Myometrial cell (primary cell): ENCODE data around the gene PLEKHG2. TPM values are rescaled to one million over a fixed set of nuclear protein-coding genes. Genes with fewer than 3 reads are reported as not detected.

Source experiments
- total RNA-seq: library from RNA; depleted of rRNA; stranded (reverse); fragments of >200 nt; gene quantifications from 2 replicates; pipeline ENCODE4 v1.2.3, GENCODE V29; 2015

The PLEKHG2 gene, protein sequence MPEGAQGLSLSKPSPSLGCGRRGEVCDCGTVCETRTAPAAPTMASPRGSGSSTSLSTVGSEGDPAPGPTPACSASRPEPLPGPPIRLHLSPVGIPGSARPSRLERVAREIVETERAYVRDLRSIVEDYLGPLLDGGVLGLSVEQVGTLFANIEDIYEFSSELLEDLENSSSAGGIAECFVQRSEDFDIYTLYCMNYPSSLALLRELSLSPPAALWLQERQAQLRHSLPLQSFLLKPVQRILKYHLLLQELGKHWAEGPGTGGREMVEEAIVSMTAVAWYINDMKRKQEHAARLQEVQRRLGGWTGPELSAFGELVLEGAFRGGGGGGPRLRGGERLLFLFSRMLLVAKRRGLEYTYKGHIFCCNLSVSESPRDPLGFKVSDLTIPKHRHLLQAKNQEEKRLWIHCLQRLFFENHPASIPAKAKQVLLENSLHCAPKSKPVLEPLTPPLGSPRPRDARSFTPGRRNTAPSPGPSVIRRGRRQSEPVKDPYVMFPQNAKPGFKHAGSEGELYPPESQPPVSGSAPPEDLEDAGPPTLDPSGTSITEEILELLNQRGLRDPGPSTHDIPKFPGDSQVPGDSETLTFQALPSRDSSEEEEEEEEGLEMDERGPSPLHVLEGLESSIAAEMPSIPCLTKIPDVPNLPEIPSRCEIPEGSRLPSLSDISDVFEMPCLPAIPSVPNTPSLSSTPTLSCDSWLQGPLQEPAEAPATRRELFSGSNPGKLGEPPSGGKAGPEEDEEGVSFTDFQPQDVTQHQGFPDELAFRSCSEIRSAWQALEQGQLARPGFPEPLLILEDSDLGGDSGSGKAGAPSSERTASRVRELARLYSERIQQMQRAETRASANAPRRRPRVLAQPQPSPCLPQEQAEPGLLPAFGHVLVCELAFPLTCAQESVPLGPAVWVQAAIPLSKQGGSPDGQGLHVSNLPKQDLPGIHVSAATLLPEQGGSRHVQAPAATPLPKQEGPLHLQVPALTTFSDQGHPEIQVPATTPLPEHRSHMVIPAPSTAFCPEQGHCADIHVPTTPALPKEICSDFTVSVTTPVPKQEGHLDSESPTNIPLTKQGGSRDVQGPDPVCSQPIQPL (N-terminal part only)
- 12.1 and 20.5 TPM in 2 replicates for total RNA-seq

DNA sequence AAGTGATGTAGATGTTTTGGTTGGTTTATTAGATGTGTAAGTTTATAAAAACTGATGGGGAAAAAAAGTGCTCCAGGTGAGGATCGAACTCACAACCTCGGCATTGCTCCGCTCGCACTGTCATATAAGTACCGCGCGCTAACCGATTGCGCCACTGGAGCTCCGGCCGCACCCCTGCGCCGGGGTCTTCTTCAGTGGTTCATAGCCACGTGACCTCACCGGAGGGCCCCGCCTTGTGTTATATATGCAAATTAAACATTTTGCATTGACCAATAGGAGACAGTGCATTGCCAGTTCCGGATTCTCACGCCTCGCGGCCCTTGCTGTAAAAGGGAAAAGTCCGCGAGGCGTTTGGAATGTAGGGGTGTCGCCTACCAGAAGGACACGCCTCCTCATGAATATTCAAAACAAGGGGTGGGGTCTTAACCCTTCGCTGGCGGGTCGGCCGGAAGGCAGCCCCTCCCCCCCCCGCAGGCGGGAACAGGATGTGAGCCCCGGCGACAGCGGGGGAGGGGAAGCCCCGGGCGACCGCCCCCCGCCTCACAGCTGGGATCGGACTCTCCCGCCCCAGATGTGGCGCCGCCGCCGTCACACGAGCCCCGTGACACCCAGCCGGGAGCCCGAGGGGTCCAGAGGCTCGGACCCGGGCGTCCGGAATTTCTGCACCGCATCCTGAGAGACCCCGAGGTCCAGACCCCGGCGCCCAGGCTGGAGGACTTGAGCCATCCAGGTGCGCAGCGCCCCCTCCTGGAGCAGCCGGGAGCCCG lies at the start of gene PLEKHG2:
TSS of gene PLEKHG2 (plus strand) at position 570 of the 767 bp plus-strand sequence. CDS start 1,418 bp downstream, outside the sequence.

DNA sequence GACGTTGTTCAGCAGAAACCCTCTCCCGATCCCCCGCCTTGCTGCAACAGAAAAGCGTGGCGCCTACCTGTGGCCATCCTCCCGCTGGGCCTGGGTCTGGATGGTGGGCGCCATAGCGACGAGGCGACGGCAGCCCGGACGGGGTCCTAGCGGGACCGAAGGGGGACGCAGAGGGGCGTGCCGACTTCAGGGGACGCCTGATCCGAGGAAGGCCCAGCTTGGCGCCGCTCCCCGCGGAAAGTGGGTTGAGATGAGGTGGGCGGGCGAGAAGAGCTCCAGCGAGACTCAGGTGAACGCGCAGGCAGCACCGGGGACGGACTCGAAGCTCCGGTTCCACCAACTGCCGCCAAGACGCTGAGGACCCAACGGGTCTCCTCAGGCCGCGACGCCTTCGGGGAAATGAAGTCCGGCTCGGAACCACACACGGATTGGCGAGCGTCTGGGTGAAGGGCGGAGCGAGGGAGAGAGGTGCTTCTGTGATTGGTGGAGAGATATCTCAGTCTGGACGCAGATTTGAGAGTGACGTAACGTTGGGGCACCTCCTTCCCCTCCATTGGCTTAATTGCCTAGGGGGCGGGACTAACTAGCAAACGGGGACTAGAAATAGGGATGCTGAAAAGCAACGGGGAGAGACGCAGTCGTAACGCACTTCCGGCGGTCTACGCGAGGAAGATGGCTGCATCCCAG lies 21.6 kb upstream of the PLEKHG2 start, which contains the start of the genes MED29 and PAF1:
TSS of gene MED29 (plus strand) at position 628 of the 687 bp plus-strand sequence. CDS start at position 673, 45 bp downstream.
TSS of gene PAF1 (minus strand) at position 356 of the 687 bp plus-strand sequence. CDS start at position 114, 242 bp downstream.

DNA sequence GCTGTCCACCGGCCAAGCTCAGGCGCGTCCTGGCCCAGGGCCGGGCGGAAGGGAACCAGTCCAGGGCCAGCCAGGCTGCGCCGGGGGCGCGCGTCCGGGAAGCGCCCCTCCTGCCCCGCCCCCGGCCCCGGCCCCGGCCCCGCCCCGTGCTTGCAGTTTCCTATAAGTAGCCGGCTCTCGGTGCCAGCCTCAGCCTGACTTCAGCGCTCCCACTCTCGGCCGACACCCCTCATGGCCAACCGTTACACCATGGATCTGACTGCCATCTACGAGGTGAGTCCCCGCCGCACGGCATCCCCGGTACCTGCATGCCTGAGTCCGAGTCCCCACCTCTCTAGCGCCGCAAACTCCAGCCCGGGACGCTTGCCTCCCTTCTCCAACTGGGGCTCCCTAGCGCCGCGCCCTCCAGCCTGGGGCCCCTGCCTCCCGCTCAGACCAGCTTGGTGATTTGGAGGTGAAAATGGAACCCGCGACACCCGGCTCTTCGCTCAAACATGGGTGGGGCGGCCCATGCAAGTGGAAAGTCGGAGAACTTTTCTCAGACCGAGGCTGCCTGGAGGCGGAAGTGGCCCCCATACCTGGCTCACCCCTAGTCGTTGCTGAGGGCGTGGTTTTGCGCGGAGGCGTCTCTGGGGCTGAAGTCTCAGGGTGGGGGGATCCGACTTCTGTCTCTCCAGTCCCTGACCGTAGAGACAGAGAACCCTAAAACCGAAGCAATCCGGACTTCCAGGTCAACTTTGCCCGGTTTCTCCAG lies 5.6 kb upstream of the PLEKHG2 start, which contains the start of gene ZFP36:
TSS of gene ZFP36 (plus strand) at position 192 of the 754 bp plus-strand sequence. CDS start at position 250, 58 bp downstream.

DNA sequence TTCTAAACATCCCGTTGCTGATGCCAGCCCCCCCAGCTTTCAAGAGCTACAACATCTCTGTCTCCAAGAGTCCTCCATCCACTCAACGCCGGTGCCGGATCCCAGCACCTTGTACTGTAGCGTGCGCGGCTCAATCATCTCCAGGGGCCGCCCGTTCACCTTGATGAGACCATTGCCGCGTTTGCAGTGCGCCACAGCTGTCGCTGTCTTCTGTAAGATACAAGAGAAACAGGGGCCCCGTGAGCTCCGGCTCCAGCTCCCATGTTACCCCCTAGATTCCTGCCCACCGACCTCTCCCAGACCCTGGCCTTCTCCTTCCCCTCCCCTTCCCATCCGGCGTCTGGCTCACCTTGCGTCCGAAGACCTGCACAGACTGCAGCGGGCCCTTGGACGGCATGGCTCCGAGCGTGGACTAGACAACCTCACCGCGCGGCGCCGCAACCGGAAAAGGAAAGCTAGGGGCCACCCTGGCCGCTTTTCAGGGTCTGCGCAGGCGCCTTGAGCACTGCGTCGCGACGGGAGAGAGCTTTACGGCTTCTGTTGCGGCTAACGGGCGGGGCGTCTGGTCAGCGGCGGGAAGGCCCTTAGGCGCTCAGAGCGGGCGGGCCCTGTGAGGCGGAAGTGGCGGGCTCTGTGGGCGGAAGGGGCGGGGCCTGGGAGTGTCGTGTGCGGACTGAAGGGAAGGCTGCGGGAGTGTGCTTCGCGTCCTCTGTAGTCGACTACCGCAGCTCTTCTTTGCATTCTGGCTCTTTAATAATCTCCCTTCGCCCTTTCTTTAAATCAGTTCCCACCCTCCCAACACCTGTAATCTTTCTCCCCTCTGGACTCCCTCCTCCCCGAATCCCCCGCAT lies 23.3 kb downstream of the PLEKHG2 start, which contains the start of gene RPS16:
TSS of gene RPS16 (minus strand) at position 451 of the 851 bp plus-strand sequence. CDS start at position 397, 54 bp downstream.

DNA sequence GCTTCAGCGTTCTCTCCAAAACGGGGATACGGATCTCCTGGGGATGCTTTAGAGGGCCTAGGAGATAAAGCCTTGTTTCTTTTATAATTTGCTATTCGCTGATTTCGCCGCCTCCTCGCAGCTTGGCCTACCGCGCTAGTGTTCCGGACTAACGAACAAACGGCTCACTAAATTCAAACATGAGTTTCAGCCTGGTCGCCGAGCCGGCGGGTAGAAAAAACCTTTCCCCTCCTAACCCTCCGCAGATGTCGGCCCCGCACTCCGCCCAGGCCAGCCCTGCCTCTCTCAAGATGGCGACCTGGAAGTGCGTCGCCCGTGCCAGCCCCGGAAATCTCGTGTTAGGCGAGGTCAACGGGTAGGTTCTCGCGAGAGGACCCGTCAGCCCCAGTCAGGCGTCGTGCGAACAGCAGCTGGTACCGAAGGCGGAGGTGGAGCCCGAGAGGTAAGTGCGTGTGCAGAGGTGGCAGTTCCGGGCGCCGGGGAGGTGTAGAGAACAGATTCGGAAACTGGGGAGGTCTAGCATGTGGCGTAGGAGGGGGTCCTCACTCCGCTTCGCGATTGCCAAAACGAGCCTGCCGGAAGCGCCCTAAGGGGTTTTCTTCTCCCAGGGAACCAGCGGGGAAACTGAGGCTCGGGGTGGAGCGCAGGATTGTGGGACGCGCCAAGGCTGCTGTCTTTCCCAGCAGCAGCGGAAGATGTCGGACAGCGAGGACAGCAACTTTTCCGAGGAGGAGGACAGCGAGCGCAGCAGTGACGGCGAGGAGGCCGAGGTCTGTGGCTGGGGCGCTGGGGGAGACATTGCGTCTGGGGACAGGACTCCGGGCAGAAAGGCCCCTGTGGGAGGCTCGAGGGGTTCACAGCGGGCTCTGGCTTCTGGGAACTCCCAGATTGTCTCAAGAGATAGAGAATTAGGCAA lies 33.0 kb downstream of the PLEKHG2 start, which contains the start of gene SUPT5H:
TSS of gene SUPT5H (plus strand) at position 387 of the 916 bp plus-strand sequence. CDS start at position 696, 309 bp downstream.

Other genes starting within 250 kb of the PLEKHG2 start
- gene NCCRP1, start 215.7 kb upstream of the PLEKHG2 start, total RNA-seq = not detected in 2 replicates
- not detected in 2 replicates for gene SYCN, start 208.4 kb upstream of the PLEKHG2 start, total RNA-seq
- gene IFNL3, start 167.7 kb upstream of the PLEKHG2 start, total RNA-seq = not detected in 2 replicates
- not detected in 2 replicates for gene IFNL4, start 163.8 kb upstream of the PLEKHG2 start, total RNA-seq
- gene IFNL2, start 144.3 kb upstream of the PLEKHG2 start, total RNA-seq = not detected in 2 replicates
- gene IFNL1, start 116.3 kb upstream of the PLEKHG2 start, total RNA-seq = not detected in 2 replicates
- not detected in 2 replicates for gene LRFN1, start 91.8 kb upstream of the PLEKHG2 start, total RNA-seq
- 0.29 and 1.4 TPM in 2 replicates for gene GMFG, start 76.6 kb upstream of the PLEKHG2 start, total RNA-seq
- gene SAMD4B, start 70.2 kb upstream of the PLEKHG2 start, total RNA-seq = 55.9 and 79.8 TPM in 2 replicates
- gene PAF1, start 21.6 kb upstream of the PLEKHG2 start, total RNA-seq = 43.2 and 46.6 TPM in 2 replicates
- gene MED29, start 21.3 kb upstream of the PLEKHG2 start, total RNA-seq = 24.3 and 32.3 TPM in 2 replicates
- 14.5 and 22.2 TPM in 2 replicates for gene ZFP36, start 5.8 kb upstream of the PLEKHG2 start, total RNA-seq
- gene RPS16, start 23.3 kb downstream of the PLEKHG2 start, total RNA-seq = 1,567 and 1,902 TPM in 2 replicates
- gene SUPT5H, start 32.9 kb downstream of the PLEKHG2 start, total RNA-seq = 59.7 and 97.1 TPM in 2 replicates
- gene TIMM50, start 68.2 kb downstream of the PLEKHG2 start, total RNA-seq = 116 and 134 TPM in 2 replicates
- 0.35 and 1.7 TPM in 2 replicates for gene DLL3, start 86.3 kb downstream of the PLEKHG2 start, total RNA-seq
- gene SELENOV, start 102.5 kb downstream of the PLEKHG2 start, total RNA-seq = not detected in 2 replicates
- 4.3 and 7.2 TPM in 2 replicates for gene EID2B, start 120.2 kb downstream of the PLEKHG2 start, total RNA-seq
- 7.8 and 13.8 TPM in 2 replicates for gene EID2, start 127.5 kb downstream of the PLEKHG2 start, total RNA-seq
- not detected in 2 replicates for gene LGALS13, start 189.9 kb downstream of the PLEKHG2 start, total RNA-seq
- gene LGALS16, start 243.2 kb downstream of the PLEKHG2 start, total RNA-seq = not detected in 2 replicates